ENCODE results near the gene GID8.
"Not testable (repeated sequence)": the region's sequence is repeated elsewhere in the genome, so short reads cannot be mapped to it uniquely, and the experiment has no call there.

GID8 gene

GRCh38 chr20:62956387-62957135 is 18.6 kb downstream of the GID8 start:
- DNase-seq (ENCODE audit: low read depth in 1 of 2, low spot score in 1 of 2): no peak

GRCh38 chr20:62957136-62958117 is 19.5 kb downstream of the GID8 start:
- no peak for DNase-seq (ENCODE audit: low read depth in 1 of 2, low spot score in 1 of 2)

GRCh38 chr20:62958388-62959100 is 20.6 kb downstream of the GID8 start:
- no peak for DNase-seq (ENCODE audit: low read depth in 1 of 2, low spot score in 1 of 2)

DNA sequence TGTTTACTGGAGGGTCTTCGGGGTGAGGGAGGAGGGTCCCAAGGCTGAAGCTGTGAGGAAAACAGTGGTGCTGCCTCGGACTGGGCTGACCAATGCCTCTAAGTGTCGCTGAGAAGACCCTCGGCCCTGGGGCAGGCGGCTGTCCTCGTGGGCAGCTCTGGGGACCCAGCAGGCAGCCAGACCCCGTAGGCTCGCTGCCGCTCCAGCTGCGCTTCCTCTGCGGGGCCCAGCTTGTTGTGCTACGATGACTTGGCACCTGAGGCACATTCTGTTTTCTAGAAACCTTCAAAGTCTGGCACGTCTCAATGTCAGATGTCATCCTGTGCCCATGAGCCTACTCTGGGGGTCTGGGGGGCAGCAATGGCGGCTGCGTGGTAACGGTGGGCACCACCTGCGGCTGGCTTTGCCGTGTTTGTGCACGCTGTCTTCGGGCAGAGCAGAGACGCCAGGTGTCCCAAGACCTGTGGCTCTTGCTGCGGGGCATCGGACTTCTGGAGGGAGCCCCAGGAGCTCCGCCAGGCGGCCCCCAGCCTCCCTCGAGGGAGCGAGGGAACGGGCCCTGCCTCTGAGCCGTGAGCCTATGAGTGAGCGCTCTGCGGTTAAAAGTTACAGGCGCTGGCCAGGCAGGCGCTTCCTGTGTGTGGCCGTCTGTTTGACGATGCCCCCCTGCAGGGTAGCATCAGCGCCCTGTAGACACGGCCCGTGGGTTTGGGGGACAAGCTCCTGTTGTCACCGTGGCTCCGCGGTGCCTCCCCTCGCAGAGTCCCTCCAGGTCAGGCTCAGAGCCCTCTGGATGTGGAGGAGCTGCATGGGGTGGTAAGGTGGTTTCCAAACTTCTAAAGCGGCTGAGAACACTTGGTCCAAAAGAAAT is 21.4 kb downstream of the GID8 start:
- DNase-seq (ENCODE audit: low read depth in 1 of 2, low spot score in 1 of 2): no peak

GRCh38 chr20:62959998-62960436 is 22.1 kb downstream of the GID8 start:
- no peak for DNase-seq (ENCODE audit: low read depth in 1 of 2, low spot score in 1 of 2)

- not testable (repeated sequence) for DNase-seq (ENCODE audit: low read depth in 1 of 2, low spot score in 1 of 2)
These were observed 22.7 kb downstream of the GID8 start for GRCh38 chr20:62960446-62961309.

DNA sequence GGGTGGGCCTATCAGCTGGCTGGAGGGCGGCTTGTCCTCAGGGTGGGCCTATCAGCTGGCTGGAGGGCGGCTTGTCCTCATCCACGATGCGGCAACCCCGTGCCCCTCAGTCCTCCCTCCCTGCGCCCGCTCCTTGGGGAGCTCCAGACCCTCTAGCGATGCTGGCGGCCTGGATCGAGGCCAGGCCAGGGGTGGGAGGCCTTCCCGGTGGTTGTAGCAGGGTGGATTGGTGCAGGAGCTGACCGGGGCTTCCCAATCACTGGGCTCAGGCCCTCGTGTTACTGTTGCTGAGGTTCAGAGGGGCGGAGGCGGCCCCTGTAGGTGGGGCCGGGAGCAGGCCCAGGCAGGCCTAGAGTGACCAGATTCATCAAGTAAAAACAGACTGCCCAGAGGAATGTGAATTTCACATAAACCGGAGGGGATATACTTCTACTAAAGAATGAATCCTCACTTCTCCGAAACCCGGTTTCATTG is 23.4 kb downstream of the GID8 start:
- DNase-seq (ENCODE audit: low read depth in 1 of 2, low spot score in 1 of 2): no peak

GRCh38 chr20:62961799-62962198 is 23.9 kb downstream of the GID8 start:
- DNase-seq (ENCODE audit: low read depth in 1 of 2, low spot score in 1 of 2): no peak

- no peak for DNase-seq (ENCODE audit: low read depth in 1 of 2, low spot score in 1 of 2)
These were observed 24.4 kb downstream of the GID8 start for GRCh38 chr20:62962221-62962879.

- no peak for DNase-seq (ENCODE audit: low read depth in 1 of 2, low spot score in 1 of 2)
These were observed 25.1 kb downstream of the GID8 start for GRCh38 chr20:62962891-62963613.

GRCh38 chr20:62963614-62964397 is 25.9 kb downstream of the GID8 start:
- DNase-seq (ENCODE audit: low read depth in 1 of 2, low spot score in 1 of 2): no peak

- no peak for DNase-seq (ENCODE audit: low read depth in 1 of 2, low spot score in 1 of 2)
These were observed 26.8 kb downstream of the GID8 start for GRCh38 chr20:62964700-62965099.

DNA sequence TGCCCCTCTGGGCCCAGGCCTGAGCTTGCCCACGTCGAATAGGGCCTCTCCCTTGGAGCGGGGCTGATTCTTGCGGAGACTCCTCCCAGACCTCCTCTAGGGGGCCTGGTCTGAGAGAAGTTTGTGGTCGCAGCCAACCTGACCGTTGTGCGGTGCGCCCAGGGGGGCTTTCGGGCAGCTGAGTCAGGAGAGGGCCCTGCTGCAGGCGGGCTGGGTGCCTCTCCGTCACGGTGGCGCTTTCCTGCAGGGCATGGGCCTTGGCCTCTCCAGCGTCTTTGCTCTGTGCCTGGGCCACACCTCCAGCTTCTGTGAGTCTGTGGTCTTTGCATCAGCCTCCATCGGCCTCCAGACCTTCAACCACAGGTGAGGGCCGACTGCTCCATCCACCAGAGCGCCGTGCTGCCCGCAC is 27.4 kb downstream of the GID8 start:
- no peak for DNase-seq (ENCODE audit: low read depth in 1 of 2, low spot score in 1 of 2)

GRCh38 chr20:62966212-62967148 is 28.5 kb downstream of the GID8 start:
- no peak for DNase-seq (ENCODE audit: low read depth in 1 of 2, low spot score in 1 of 2)

DNA sequence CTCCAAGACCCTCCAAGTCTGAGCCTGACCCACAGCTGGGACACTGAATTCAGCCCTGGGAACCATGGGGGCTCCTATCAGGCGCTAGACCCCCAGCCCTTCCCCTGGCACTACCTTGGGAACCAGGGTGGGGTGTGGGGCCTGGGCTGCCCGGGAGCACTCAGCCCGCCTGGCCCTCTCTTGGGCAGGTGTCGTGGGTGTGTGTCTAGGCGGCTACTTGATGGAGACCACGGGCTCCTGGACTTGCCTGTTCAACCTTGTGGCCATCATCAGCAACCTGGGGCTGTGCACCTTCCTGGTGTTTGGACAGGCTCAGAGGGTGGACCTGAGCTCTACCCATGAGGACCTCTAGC is 29.2 kb downstream of the GID8 start:
- DNase-seq (ENCODE audit: low read depth in 1 of 2, low spot score in 1 of 2): no peak

DNA sequence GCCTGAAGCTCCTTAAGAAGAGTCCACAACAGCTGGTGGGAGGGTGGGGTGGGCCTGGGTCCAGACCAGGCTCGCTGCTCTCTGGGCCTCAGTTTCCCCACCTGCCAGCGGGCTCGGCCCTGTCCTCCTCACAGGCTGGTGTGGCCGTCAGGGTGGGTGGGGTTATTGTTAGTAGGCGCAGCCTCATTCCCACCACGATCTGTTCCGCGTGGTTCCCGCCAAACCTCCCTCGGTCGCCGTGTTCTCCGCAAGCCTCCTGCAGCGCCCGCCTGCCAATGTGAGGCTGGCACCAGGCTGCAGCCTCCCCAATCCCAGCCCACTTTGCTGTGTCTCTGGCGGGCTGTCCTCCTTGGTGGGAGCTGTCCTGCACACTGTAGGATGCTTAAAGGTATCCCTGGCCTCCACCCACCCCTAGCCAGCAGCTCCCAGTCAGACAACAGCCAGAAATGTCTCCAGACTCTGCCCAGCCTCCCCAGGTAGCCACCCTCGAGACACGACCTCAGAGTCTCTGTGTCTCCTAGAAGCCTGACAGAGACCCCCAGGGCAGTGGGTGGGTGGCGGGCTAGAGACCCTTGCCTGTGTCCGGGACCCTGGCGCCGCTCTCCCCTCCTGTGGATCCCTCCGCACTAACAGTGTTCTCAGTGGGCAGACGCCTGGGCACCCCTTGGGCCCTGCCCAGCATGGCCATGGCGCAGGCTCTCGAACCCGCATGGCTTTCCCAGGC is 29.8 kb downstream of the GID8 start:
- no peak for DNase-seq (ENCODE audit: low read depth in 1 of 2, low spot score in 1 of 2)

All from stimulated activated CD4-positive, alpha-beta T cell treated with anti-CD3 and anti-CD28 coated beads, Interleukin-15, amount 100 ng/mL, for 1 hour (primary cell).